ENCODE measurements around the gene CABLES2.

Gene CABLES2

DNA sequence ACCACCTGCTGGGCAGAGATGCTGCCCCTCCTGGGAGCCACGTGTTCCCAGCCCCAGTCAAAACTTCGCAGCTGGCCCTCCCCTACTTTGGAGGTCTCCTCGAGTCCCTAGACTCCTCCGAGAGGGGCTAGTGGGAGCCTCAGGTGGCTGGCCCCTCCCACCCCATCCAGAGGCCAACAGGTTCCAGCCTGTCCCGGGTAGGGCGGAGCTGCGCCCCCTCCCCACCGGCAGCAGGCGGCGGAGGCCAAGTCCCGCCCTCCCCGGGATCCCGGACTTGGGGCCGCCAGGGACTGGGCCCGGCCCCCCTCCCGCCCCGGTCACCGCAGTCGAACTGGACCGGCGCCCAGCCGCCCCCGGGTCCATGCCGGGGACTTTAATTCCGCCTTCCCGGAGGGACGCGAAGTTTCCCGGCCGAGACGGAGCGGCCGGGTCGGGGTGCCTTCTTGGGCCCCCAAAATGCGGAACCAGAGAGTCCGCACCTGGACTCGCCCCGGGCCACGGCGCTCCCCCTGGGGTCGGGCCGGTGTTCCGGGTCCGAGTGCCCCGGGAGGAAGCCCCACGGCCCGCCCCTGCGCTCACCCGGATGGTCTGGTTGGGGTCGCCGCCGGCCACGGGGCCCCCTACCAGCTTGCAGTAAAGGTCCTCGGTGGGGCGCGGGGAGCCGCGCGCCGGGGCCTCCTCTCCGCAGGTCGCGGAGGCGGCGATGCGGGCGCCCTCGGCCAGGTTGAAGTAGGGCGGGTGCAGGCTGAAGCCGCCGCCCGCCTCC is 40.5 kb downstream of the CABLES2 start:
- TF ChIP-seq, protein P1, sequence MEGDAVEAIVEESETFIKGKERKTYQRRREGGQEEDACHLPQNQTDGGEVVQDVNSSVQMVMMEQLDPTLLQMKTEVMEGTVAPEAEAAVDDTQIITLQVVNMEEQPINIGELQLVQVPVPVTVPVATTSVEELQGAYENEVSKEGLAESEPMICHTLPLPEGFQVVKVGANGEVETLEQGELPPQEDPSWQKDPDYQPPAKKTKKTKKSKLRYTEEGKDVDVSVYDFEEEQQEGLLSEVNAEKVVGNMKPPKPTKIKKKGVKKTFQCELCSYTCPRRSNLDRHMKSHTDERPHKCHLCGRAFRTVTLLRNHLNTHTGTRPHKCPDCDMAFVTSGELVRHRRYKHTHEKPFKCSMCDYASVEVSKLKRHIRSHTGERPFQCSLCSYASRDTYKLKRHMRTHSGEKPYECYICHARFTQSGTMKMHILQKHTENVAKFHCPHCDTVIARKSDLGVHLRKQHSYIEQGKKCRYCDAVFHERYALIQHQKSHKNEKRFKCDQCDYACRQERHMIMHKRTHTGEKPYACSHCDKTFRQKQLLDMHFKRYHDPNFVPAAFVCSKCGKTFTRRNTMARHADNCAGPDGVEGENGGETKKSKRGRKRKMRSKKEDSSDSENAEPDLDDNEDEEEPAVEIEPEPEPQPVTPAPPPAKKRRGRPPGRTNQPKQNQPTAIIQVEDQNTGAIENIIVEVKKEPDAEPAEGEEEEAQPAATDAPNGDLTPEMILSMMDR (IDR thresholded peaks at IDR 0.05; ENCODE audit: borderline replicate concordance, control extremely low read depth, extremely low read depth, insufficient read depth, missing control alignments), result no peak
- in situ Hi-C loops (cut with MboI; ENCODE audit: low sequenced_read_pairs, unreplicated experiment), result no loop called here
- DNase-seq (ENCODE audit: low spot score), result no peak

- in situ Hi-C loops (cut with MboI; ENCODE audit: low sequenced_read_pairs, unreplicated experiment), result no loop called here
- TF ChIP-seq, protein P1 (IDR thresholded peaks at IDR 0.05; ENCODE audit: borderline replicate concordance, control extremely low read depth, extremely low read depth, insufficient read depth, missing control alignments), result no peak
- no peak for DNase-seq (ENCODE audit: low spot score)
Observed at GRCh38 chr20:62365814-62366369, 41.2 kb downstream of the CABLES2 start.

- TF ChIP-seq, protein P1 (IDR thresholded peaks at IDR 0.05; ENCODE audit: borderline replicate concordance, control extremely low read depth, extremely low read depth, insufficient read depth, missing control alignments), result no peak
- DNase-seq (ENCODE audit: low spot score), result no peak
- in situ Hi-C loops (cut with MboI; ENCODE audit: low sequenced_read_pairs, unreplicated experiment), result no loop called here
Observed at GRCh38 chr20:62364911-62365736, 42.0 kb downstream of the CABLES2 start.

DNA sequence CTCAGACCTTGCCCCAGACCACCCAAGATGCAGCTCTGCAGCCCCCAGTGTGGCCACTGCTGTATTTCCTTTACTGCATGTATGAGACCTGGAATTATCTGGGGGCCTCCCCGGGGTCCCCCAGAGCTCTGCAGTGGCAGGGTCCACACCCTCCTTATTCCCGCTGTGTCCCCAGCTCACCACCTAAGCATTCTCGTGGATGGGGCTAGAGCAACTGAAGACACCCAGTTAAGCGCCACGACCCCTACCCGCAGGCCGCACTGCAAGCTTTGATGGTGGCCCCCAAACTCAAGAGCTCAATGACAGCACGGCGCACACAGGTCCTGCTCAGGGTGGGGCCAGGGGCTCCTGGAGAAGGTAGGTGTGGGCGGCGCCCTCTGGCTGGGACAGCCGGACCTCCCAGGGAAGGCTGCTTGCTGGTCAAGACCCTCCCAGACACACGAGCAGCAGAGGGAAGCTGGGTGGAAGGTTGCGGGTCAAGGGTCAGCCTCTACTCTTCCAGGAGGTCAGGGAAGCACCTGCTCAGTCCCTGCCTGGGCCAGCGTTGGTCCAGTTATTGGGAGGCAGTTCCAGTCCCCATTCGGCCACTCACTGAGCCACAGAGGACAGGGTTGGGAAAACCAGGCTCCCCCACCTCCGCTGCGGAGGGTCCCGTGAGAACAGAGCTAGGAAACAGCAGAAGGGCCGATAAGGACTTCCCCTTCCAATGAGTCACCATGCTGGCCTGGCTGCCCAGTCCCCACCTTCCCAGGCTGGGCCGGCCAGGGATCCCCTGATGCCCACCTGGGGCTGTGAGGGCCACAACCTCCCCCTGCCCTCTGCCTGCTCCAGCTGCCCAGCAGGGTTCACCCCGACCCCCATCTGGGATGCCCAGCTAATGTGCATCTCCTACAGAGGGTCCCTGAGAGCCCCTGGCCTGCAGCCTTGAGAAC is 42.9 kb downstream of the CABLES2 start:
- DNase-seq (ENCODE audit: low spot score), result no peak
- TF ChIP-seq, protein P1 (IDR thresholded peaks at IDR 0.05; ENCODE audit: borderline replicate concordance, control extremely low read depth, extremely low read depth, insufficient read depth, missing control alignments), result no peak
- in situ Hi-C loops (cut with MboI; ENCODE audit: low sequenced_read_pairs, unreplicated experiment), result no loop called here

DNA sequence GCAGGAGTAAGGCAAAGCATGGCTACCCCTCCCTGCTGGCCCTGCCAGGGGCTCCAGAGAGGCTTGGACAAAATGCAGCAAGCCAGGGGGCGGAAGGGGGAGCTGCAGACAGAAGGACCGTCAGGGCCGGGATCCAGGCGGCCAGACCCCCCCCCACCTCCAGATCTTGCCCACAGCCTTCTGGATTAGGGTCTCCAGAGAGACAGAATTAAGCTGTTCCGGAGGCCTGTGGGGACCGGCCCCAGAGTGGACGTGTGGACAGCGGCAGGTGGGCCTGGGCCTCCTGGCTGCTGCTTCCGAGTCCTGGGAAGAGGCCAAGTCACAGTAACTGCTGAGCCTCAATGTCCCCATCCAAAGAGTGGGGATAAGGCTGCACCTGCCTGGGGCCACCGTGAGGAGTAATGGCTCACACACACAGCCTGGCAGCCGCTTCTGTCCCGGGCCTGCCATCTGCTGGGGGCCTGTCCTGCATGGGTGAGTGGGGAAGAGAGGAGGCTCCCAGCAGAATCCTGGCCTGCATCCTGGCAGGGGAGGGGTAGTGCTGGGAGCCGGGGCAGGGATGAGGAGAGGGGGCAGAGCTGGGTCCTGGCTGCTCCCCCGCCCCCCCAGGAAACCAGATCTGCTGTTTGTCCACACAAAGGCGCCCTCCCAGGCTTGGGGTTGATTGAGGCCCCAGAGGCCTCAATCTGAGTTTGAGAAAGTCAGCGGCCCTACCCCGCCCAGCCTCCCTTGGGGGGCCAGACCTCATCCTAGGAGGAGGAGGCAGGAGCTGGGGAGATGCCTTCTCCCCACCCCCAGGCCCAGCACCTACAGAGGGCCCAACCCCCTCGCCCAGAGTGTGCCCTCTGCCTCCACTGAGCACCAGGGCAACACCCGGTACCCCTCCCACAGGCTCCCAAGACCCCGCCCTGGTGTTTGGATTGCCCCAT is 43.8 kb downstream of the CABLES2 start:
- DNase-seq (ENCODE audit: low spot score), result no peak
- TF ChIP-seq, protein P1 (IDR thresholded peaks at IDR 0.05; ENCODE audit: borderline replicate concordance, control extremely low read depth, extremely low read depth, insufficient read depth, missing control alignments), result no peak
- in situ Hi-C loops (cut with MboI; ENCODE audit: low sequenced_read_pairs, unreplicated experiment), result no loop called here
